ENCODE measurements around the gene TIMM10.

The TIMM10 gene

GRCh38 chr11:57530596-57531507, at the start of gene TIMM10:
TSS of gene TIMM10 (minus strand) at chr11:57530754. CDS start at chr11:57530189, 565 bp downstream.
- DNase-seq = peak; percentile 99

GRCh38 chr11:57574061-57574460, 43.5 kb upstream of the TIMM10 start:
- no peak for DNase-seq

GRCh38 chr11:57571606-57572005, 41.1 kb upstream of the TIMM10 start:
- DNase-seq = no peak

GRCh38 chr11:57568330-57568766, 37.8 kb upstream of the TIMM10 start:
- DNase-seq = peak; percentile 75

GRCh38 chr11:57567515-57568329, 37.2 kb upstream of the TIMM10 start, which contains the start of gene UBE2L6:
TSS of gene UBE2L6 (minus strand) at chr11:57567672. CDS start at chr11:57567611, 61 bp downstream.
- DNase-seq = peak; percentile 48

GRCh38 chr11:57566905-57567514, 36.5 kb upstream of the TIMM10 start:
- DNase-seq = no peak

GRCh38 chr11:57566005-57566904, 35.7 kb upstream of the TIMM10 start:
- DNase-seq = no peak

- no peak for DNase-seq
These were observed 32.0 kb upstream of the TIMM10 start for GRCh38 chr11:57562596-57562995.

- DNase-seq = no peak
These were observed 29.6 kb upstream of the TIMM10 start for GRCh38 chr11:57560146-57560545.

- no peak for DNase-seq
These were observed 25.5 kb upstream of the TIMM10 start for GRCh38 chr11:57556041-57556440.

- DNase-seq = no peak
These were observed 24.8 kb upstream of the TIMM10 start for GRCh38 chr11:57555393-57555792.

GRCh38 chr11:57552479-57552878, 21.9 kb upstream of the TIMM10 start:
- DNase-seq = no peak

- no peak for DNase-seq
These were observed 21.4 kb upstream of the TIMM10 start for GRCh38 chr11:57551941-57552340.

GRCh38 chr11:57549983-57550382, 19.4 kb upstream of the TIMM10 start:
- DNase-seq = no peak

GRCh38 chr11:57547854-57548377, 17.4 kb upstream of the TIMM10 start:
- no peak for DNase-seq

GRCh38 chr11:57546869-57547475, 16.4 kb upstream of the TIMM10 start:
- no peak for DNase-seq

GRCh38 chr11:57546451-57546850, 15.9 kb upstream of the TIMM10 start:
- no peak for DNase-seq

GRCh38 chr11:57545883-57546282, 15.3 kb upstream of the TIMM10 start:
- no peak for DNase-seq

GRCh38 chr11:57544566-57544965, 14.0 kb upstream of the TIMM10 start:
- DNase-seq = no peak

GRCh38 chr11:57543593-57543992, 13.0 kb upstream of the TIMM10 start:
- DNase-seq = no peak

GRCh38 chr11:57542582-57542981, 12.0 kb upstream of the TIMM10 start:
- no peak for DNase-seq

Measured in NCI-H526 treated with DMSO at 0.1 percent for 48 hours (cell line).